Mesendoderm (in vitro differentiated cells): ENCODE results near the gene MISP.
A peak's percentile ranks its signal among the peaks of the same experiment; 100 is the strongest.

Experiments
- DNase-seq: peaks from one replicate; pipeline ENCODE4 v3.0.0; 2013
- H2AK5ac ChIP-seq: 2 replicates; pipeline ENCODE4 v1.6.1; 2013; ENCODE audit warnings: low read length, inconsistent platforms
- H2BK120ac ChIP-seq: 2 replicates; pipeline ENCODE4 v1.6.1; 2013; ENCODE audit warnings: low read depth, mild to moderate bottlenecking, low read length, moderate library complexity, mixed read lengths
- H2BK15ac ChIP-seq: replicated peaks from 2 replicates; pipeline ENCODE4 v1.6.1; 2013; ENCODE audit warnings: low read depth, mild to moderate bottlenecking, moderate library complexity
- H2BK5ac ChIP-seq: 2 replicates; pipeline ENCODE4 v1.6.1; 2013; ENCODE audit warnings: low read length, inconsistent platforms
- H3K18ac ChIP-seq: 2 replicates; pipeline ENCODE4 v1.6.1; 2013; ENCODE audit warnings: mild to moderate bottlenecking, low read length, mixed read lengths
- H3K23ac ChIP-seq: one replicate; pipeline ENCODE4 v1.6.1; 2013; ENCODE audit warnings: low read length
- H3K27ac ChIP-seq: 2 replicates; pipeline ENCODE4 v1.5.1; 2013; ENCODE audit warnings: low read depth, mild to moderate bottlenecking, inconsistent platforms, low read length, moderate library complexity
- H3K27me3 ChIP-seq: 2 replicates; pipeline ENCODE4 v1.6.1; 2013; ENCODE audit warnings: low read length, control low read depth, mild to moderate bottlenecking, inconsistent platforms; ENCODE audit not compliant: insufficient read depth, poor library complexity
- H3K36me3 ChIP-seq: 2 replicates; pipeline ENCODE4 v1.6.1; 2013; ENCODE audit warnings: low read length, inconsistent platforms; ENCODE audit not compliant: control insufficient read depth, insufficient read depth
- H3K4ac ChIP-seq: one replicate; pipeline ENCODE4 v1.6.1; 2013; ENCODE audit warnings: low read depth, mild to moderate bottlenecking, low read length, moderate library complexity
- H3K4me1 ChIP-seq: 2 replicates; pipeline ENCODE4 v1.6.1; 2013; ENCODE audit warnings: low read depth, low read length, inconsistent platforms; ENCODE audit not compliant: control insufficient read depth
- H3K4me2 ChIP-seq: 2 replicates; pipeline ENCODE4 v1.6.1; 2013; ENCODE audit warnings: low read length
- H3K4me3 ChIP-seq: 2 replicates; pipeline ENCODE4 v1.5.1; 2013; ENCODE audit warnings: mild to moderate bottlenecking, low read length
- H3K56ac ChIP-seq: one replicate; pipeline ENCODE4 v1.6.1; 2013; ENCODE audit warnings: low read length
- H3K79me1 ChIP-seq: 2 replicates; pipeline ENCODE4 v1.6.1; 2013; ENCODE audit warnings: low read length, inconsistent platforms
- H3K79me2 ChIP-seq: 2 replicates; pipeline ENCODE4 v1.6.1; 2013; ENCODE audit warnings: mild to moderate bottlenecking, low read length; ENCODE audit not compliant: control insufficient read depth, insufficient read depth
- H3K9ac ChIP-seq: 2 replicates; pipeline ENCODE4 v1.6.1; 2013; ENCODE audit warnings: low read length, inconsistent platforms
- H4K5ac ChIP-seq: one replicate; pipeline ENCODE4 v1.6.1; 2013; ENCODE audit warnings: low read length
- H4K8ac ChIP-seq: one replicate; pipeline ENCODE4 v1.6.1; 2013; ENCODE audit warnings: low read depth, mild to moderate bottlenecking, control low read depth, low read length, moderate library complexity
- WGBS: extraction: QIAGEN DNeasy Blood & Tissue Kit; methylation state at CpG from one replicate; pipeline ENCODE4 v1.1.7; 2013; ENCODE audit warnings: low lambda C conversion rate, missing lambda C conversion rate; ENCODE audit not compliant: insufficient coverage; ENCODE audit errors: extremely low coverage; 5-methylcytosine and 5-hydroxymethylcytosine counted together

MISP gene

GRCh38 chr19:734716-735115 is 16.2 kb upstream of the MISP start:
- no peak overlapping the region for H2BK5ac ChIP-seq
- no peak overlapping the region for H3K18ac ChIP-seq
- H3K56ac ChIP-seq: no peak overlapping the region
- H3K23ac ChIP-seq: no peak overlapping the region
- no peaks in the 10 kb centered on the region for H3K79me1 ChIP-seq
- H3K9ac ChIP-seq: no peak overlapping the region
- DNase-seq: no peak
- no CpG with 5 or more reads among the region's 13 CpGs for WGBS
- no peaks in the 10 kb centered on the region for H3K79me2 ChIP-seq
- H2AK5ac ChIP-seq: no peak overlapping the region
- H3K27ac ChIP-seq: no peak overlapping the region
- no peak overlapping the region for H2BK15ac ChIP-seq
- no peak overlapping the region for H3K4ac ChIP-seq
- H4K5ac ChIP-seq: no peak overlapping the region
- H3K27me3 ChIP-seq: no peaks in the 10 kb centered on the region
- H3K4me2 ChIP-seq: no peak overlapping the region
- no peaks in the 10 kb centered on the region for H3K36me3 ChIP-seq
- no peak overlapping the region for H3K4me3 ChIP-seq
- no peak overlapping the region for H4K8ac ChIP-seq
- H3K4me1 ChIP-seq: no peaks in the 10 kb centered on the region
- no peak overlapping the region for H2BK120ac ChIP-seq

GRCh38 chr19:736125-736524 is 14.8 kb upstream of the MISP start:
- no peak overlapping the region for H2AK5ac ChIP-seq
- H3K79me1 ChIP-seq: no peaks in the 10 kb centered on the region
- no peak for DNase-seq
- no peak overlapping the region for H3K27ac ChIP-seq
- H3K4me1 ChIP-seq: no peaks in the 10 kb centered on the region
- H3K4me3 ChIP-seq: no peak overlapping the region
- H2BK5ac ChIP-seq: no peak overlapping the region
- H3K9ac ChIP-seq: no peak overlapping the region
- H3K79me2 ChIP-seq: no peaks in the 10 kb centered on the region
- H3K4me2 ChIP-seq: no peak overlapping the region
- H3K23ac ChIP-seq: no peak overlapping the region
- no peak overlapping the region for H2BK120ac ChIP-seq
- no CpG with 5 or more reads among the region's 32 CpGs for WGBS
- H4K5ac ChIP-seq: no peak overlapping the region
- H3K36me3 ChIP-seq: no peaks in the 10 kb centered on the region
- no peak overlapping the region for H3K18ac ChIP-seq
- no peak overlapping the region for H3K56ac ChIP-seq
- no peak overlapping the region for H2BK15ac ChIP-seq
- no peaks in the 10 kb centered on the region for H3K27me3 ChIP-seq
- H3K4ac ChIP-seq: no peak overlapping the region
- H4K8ac ChIP-seq: no peak overlapping the region

GRCh38 chr19:737591-738093 is 13.3 kb upstream of the MISP start:
- Histone ChIP-seq H2BK120ac (no peak overlapping the region), H3K27ac (no peak overlapping the region), H3K18ac (no peak overlapping the region), H4K8ac (no peak overlapping the region), H3K4me3 (no peak overlapping the region), H3K4me1 (no peaks in the 10 kb centered on the region), H3K79me1 (no peaks in the 10 kb centered on the region), H3K9ac (no peak overlapping the region), H3K56ac (no peak overlapping the region), H2AK5ac (no peak overlapping the region), H3K79me2 (no peaks in the 10 kb centered on the region), H3K23ac (no peak overlapping the region), H2BK15ac (no peak overlapping the region), H3K4me2 (no peak overlapping the region), H4K5ac (no peak overlapping the region), H3K4ac (no peak overlapping the region), H3K27me3 (no peaks in the 10 kb centered on the region), H2BK5ac (no peak overlapping the region), H3K36me3 (no peaks in the 10 kb centered on the region)
- peak; percentile 80 for DNase-seq
- WGBS: no CpG with 5 or more reads among the region's 22 CpGs

GRCh38 chr19:738509-739128 is 12.3 kb upstream of the MISP start:
- Histone ChIP-seq H3K23ac (no peak overlapping the region), H3K27ac (no peak overlapping the region), H3K56ac (no peak overlapping the region), H3K79me1 (no peaks in the 10 kb centered on the region), H3K4me1 (no peaks in the 10 kb centered on the region), H3K27me3 (no peaks in the 10 kb centered on the region), H3K4me3 (no peak overlapping the region), H2BK15ac (no peak overlapping the region), H2BK5ac (no peak overlapping the region), H2AK5ac (no peak overlapping the region), H2BK120ac (no peak overlapping the region), H4K8ac (no peak overlapping the region), H3K9ac (no peak overlapping the region), H3K4ac (no peak overlapping the region), H4K5ac (no peak overlapping the region), H3K79me2 (no peaks in the 10 kb centered on the region), H3K4me2 (no peak overlapping the region), H3K36me3 (no peaks in the 10 kb centered on the region), H3K18ac (no peak overlapping the region)
- WGBS: no CpG with 5 or more reads among the region's 23 CpGs
- DNase-seq: no peak

DNA sequence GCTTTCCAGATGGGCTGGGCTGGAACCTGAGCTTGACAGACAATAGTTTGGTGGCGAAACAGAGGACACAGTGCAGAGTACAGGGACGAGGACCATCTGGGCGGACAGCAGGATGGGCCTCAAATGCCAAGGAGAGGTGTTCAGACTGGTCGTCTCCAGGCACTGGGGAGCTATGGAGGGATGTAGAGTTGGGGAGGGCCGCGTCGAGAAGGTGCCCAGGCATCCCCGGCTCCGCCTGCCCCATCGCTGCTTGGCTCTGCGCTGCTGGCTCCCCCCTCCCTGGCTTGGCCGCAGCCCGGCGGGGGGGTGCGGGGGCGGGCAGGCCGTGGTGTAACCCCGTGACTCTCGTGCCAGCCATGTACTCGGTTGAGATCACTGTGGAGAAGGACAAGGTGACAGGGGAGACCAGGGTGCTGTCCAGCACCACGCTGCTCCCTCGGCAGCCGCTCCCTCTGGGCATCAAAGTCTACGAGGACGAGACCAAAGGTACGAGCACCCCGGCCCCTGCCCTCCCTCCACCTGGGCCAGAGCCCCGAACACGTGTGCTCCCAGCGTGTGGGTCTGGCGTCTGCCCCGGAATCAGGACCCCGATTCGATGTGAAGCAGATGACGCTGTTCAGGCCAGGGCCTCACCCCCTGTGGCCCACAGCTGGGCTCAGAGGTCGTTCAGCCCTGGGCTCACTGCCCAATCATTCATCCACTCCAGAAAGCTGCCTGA is 10.8 kb upstream of the MISP start:
- WGBS: no CpG with 5 or more reads among the region's 36 CpGs
- Histone ChIP-seq H2AK5ac (no peak overlapping the region), H3K18ac (no peak overlapping the region), H2BK120ac (no peak overlapping the region), H3K36me3 (no peaks in the 10 kb centered on the region), H3K79me1 (no peaks in the 10 kb centered on the region), H3K23ac (no peak overlapping the region), H4K5ac (no peak overlapping the region), H2BK15ac (no peak overlapping the region), H2BK5ac (no peak overlapping the region), H3K4me2 (no peak overlapping the region), H3K4ac (no peak overlapping the region), H3K56ac (no peak overlapping the region), H3K4me3 (no peak overlapping the region), H3K27me3 (no peaks in the 10 kb centered on the region), H3K9ac (no peak overlapping the region), H3K27ac (no peak overlapping the region), H4K8ac (no peak overlapping the region), H3K4me1 (no peaks in the 10 kb centered on the region), H3K79me2 (no peaks in the 10 kb centered on the region)
- DNase-seq: no peak
